Panc1 (cell line): ENCODE measurements around the gene TBX1. TPM values are rescaled to one million over a fixed set of nuclear protein-coding genes. Genes with fewer than 3 reads are reported as not detected.

ENCODE experiments used
- ATAC-seq: fragments of 200-7000 bp; cut with Tn5 transposase; 2 replicates; pipeline ENCODE4 v1.9.1; 2020; ENCODE audit warnings: mild to moderate bottlenecking, moderate library complexity
- BruUV-seq: library from RNA; stranded (reverse); fragments of 400-500 nt; replicated peaks from 2 replicates; lab custom pipeline; 2021; lab: Mats Ljungman, UMichigan
- CTCF ChIA-PET: fragments of 300-600 bp; sonication (Branson Sonifier 250); formaldehyde crosslinking; loops from one replicate; lab custom pipeline; 2022; ENCODE audit warnings: antibody characterized with exemption; lab: Charles Lee
- POLR2A ChIA-PET: fragments of 300-600 bp; sonication (Branson Sonifier 250); formaldehyde crosslinking; loops from one replicate; lab custom pipeline; 2022; ENCODE audit warnings: antibody characterized with exemption; lab: Charles Lee
- DNase-seq: peaks from one replicate; pipeline ENCODE4 v3.0.0-alpha.2; 2010; ENCODE audit warnings: low read depth, low spot score
- H3K27ac ChIP-seq: 2 replicates; pipeline ENCODE4 v1.5.1; 2011; ENCODE audit warnings: mild to moderate bottlenecking, low read length, inconsistent platforms
- H3K27me3 ChIP-seq: fragments of 200-500 bp; sonication (Bioruptor generic); 2 replicates; pipeline ENCODE4 v1.6.0; 2014; ENCODE audit warnings: low read length, inconsistent platforms; ENCODE audit not compliant: control insufficient read depth, insufficient read depth
- H3K36me3 ChIP-seq: fragments of 200-500 bp; sonication (Bioruptor generic); 2 replicates; pipeline ENCODE4 v1.5.1; 2014; ENCODE audit warnings: inconsistent platforms, mild to moderate bottlenecking, low read length, moderate library complexity; ENCODE audit not compliant: control insufficient read depth, insufficient read depth
- H3K4me1 ChIP-seq: 2 replicates; pipeline ENCODE4 v1.5.1; 2011; ENCODE audit warnings: inconsistent platforms, mild to moderate bottlenecking, low read length, moderate library complexity; ENCODE audit not compliant: control insufficient read depth, insufficient read depth
- H3K4me3 ChIP-seq, 2 experiments: 2 replicates each; pipeline ENCODE4 v1.5.1; 2011 to 2012; ENCODE audit warnings: low read depth in 2 of 2, low read length in 2 of 2, mild to moderate bottlenecking in 2 of 2, inconsistent platforms in 1 of 2, moderate library complexity in 1 of 2
- H3K9me3 ChIP-seq: fragments of 200-500 bp; sonication (Bioruptor generic); 2 replicates; pipeline ENCODE4 v1.5.1; 2014; ENCODE audit warnings: low read depth, mild to moderate bottlenecking, inconsistent platforms, low read length, moderate library complexity; ENCODE audit not compliant: control insufficient read depth, insufficient read depth
- CTCF ChIP-seq: fragments of 450-650 bp; IDR thresholded peaks from 2 replicates; pipeline ENCODE4 v1.5.1; 2017; ENCODE audit warnings: mild to moderate bottlenecking
- POLR2AphosphoS5 ChIP-seq: IDR thresholded peaks from 2 replicates; pipeline ENCODE4 v1.6.1; 2012; ENCODE audit warnings: mild to moderate bottlenecking, low read depth, low read length, moderate library complexity
- REST ChIP-seq, 2 experiments: IDR thresholded peaks; 2 replicates each; pipeline ENCODE4 v1.6.1; 2011 to 2012; ENCODE audit warnings: low read depth in 2 of 2, control low read depth in 1 of 2, low read length in 1 of 2, mild to moderate bottlenecking in 1 of 2, moderate library complexity in 1 of 2; ENCODE audit not compliant: insufficient read depth in 1 of 2
- SIN3A ChIP-seq: IDR thresholded peaks from 2 replicates; pipeline ENCODE4 v1.6.1; 2012; ENCODE audit warnings: low read depth, mild to moderate bottlenecking, low read length, moderate library complexity, borderline replicate concordance; ENCODE audit not compliant: insufficient read depth
- TCF7L2 ChIP-seq: IDR thresholded peaks from 2 replicates; pipeline ENCODE4 v1.6.1; 2011; ENCODE audit warnings: mild to moderate bottlenecking, low read depth, low read length, inconsistent platforms
- in situ Hi-C: cut with HindIII; loops from 2 replicates; pipeline ENCODE4 v1.10.0; 2016; ENCODE audit warnings: low sequenced_read_pairs, low pct_unique_long_range_greater_than_20kb
- intact Hi-C: fragments of 100-400 bp; cut with micrococcal nuclease; formaldehyde crosslinking; loops from one replicate; pipeline ENCODE4 v1.10.0; 2022; ENCODE audit not compliant: unreplicated experiment
- total RNA-seq: library from RNA; stranded (reverse); gene quantifications from one replicate; pipeline ENCODE4 v1.2.1, GENCODE V29; 2021; ENCODE audit not compliant: unreplicated experiment

TBX1 gene
- total RNA-seq, 1 experiment from 2014 or later: 91.7 TPM

DNA sequence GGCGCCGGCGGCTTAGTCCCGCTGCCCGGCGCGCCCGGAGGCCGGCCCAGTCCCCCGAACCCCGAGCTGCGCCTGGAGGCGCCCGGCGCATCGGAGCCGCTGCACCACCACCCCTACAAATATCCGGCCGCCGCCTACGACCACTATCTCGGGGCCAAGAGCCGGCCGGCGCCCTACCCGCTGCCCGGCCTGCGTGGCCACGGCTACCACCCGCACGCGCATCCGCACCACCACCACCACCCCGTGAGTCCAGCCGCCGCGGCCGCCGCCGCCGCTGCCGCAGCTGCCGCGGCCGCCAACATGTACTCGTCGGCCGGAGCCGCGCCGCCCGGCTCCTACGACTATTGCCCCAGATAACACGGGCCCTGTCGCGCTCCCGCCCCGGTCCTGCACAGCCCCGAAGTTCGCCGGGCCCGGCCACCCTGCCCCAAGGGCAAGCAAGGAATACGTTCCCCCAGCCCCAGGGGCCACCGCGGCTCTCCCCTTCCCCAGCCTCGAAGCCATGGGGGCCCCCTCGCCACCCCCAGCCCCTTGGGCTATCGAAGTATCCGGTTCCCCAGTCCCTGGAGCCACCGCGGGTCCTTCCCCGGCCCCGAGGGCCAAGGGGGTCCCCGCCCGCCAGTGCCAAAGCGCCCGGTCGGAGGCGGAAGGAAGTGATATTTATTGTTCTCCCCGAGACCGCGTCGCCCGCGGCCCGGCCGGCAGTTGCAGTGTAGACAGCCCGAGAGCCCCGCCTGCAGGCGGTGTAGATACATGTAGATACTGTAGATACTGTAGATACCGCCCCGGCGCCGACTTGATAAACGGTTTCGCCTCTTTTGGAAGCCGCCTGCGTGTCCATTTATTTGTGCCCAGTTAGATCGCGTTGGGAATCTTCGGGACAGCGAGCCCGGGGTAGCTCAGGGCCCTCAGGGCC, 6.2 kb downstream of the TBX1 start:
- H3K27ac ChIP-seq: peak overlapping the region; percentile 23; the same call in 1 of the 2 replicates
- H3K4me1 ChIP-seq: peaks cover 23% of the 10 kb centered on the region
- TF ChIP-seq SIN3A: no peak
- no peak; the same call in 1 of the 2 replicates for TF ChIP-seq CTCF
- TF ChIP-seq TCF7L2: no peak
- no peak for TF ChIP-seq REST (IDR thresholded peaks at IDR 0.05; ENCODE audit: insufficient read depth in 1 of 2, low read depth in 2 of 2, low read length in 1 of 2)
- TF ChIP-seq POLR2AphosphoS5: no peak
- DNase-seq (no peak), ATAC-seq (peak; percentile 32)
- no peaks in the 10 kb centered on the region for H3K9me3 ChIP-seq
- H3K36me3 ChIP-seq: no peaks in the 10 kb centered on the region; the same call in 1 of the 2 replicates
- in situ Hi-C loops (no loop called here), intact Hi-C loops (no loop called here)
- H3K27me3 ChIP-seq: no peaks in the 10 kb centered on the region
- POLR2A ChIA-PET: no interaction called here
- CTCF ChIA-PET: no interaction called here
- no peak overlapping the region for H3K4me3 ChIP-seq
- BruUV-seq: no TSS peak

- intact Hi-C loops (no loop called here), in situ Hi-C loops (no loop called here)
- DNase-seq (no peak), ATAC-seq (peak; percentile 39)
- H3K36me3 ChIP-seq: no peaks in the 10 kb centered on the region; the same call in 1 of the 2 replicates
- no peak overlapping the region for H3K4me3 ChIP-seq
- no peaks in the 10 kb centered on the region for H3K27me3 ChIP-seq
- ChIA-PET POLR2A (no interaction called here), CTCF (no interaction called here)
- TF ChIP-seq TCF7L2: no peak
- no peak for TF ChIP-seq CTCF
- no peak for TF ChIP-seq SIN3A
- TF ChIP-seq REST (IDR thresholded peaks at IDR 0.05; ENCODE audit: insufficient read depth in 1 of 2, low read depth in 2 of 2, low read length in 1 of 2): no peak
- no peak; the same call in 1 of the 2 replicates for TF ChIP-seq POLR2AphosphoS5
- H3K9me3 ChIP-seq: no peaks in the 10 kb centered on the region
- no peak overlapping the region for H3K27ac ChIP-seq
- BruUV-seq: no TSS peak
- H3K4me1 ChIP-seq: peaks cover 23% of the 10 kb centered on the region
These were observed 7.1 kb downstream of the TBX1 start for GRCh38 chr22:19767427-19768341.
